B cell (primary cell): Measurements from ENCODE around the gene KIF4A. TPM values are rescaled to one million over a fixed set of nuclear protein-coding genes. Genes with fewer than 3 reads are reported as not detected.

Experiments
- ATAC-seq: fragments of 200-7000 bp; cut with Tn5 transposase; one replicate; pipeline ENCODE4 v1.10.0; 2021; ENCODE audit warnings: low read depth, mild to moderate bottlenecking, moderate number of reproducible peaks, moderate library complexity
- CTCF ChIA-PET: fragments of 350-600 bp; sonication (Branson Sonifier 250); formaldehyde crosslinking; loops from one replicate; lab custom pipeline; 2021; ENCODE audit warnings: antibody characterized with exemption, inconsistent platforms; lab: Charles Lee
- POLR2A ChIA-PET: fragments of 350-600 bp; sonication (Branson Sonifier 250); formaldehyde crosslinking; loops from one replicate; lab custom pipeline; 2021; ENCODE audit warnings: antibody characterized with exemption; lab: Charles Lee
- DNase-seq: peaks from one replicate; pipeline ENCODE4 v3.0.0; 2013
- H2AFZ ChIP-seq: 2 replicates; pipeline ENCODE4 v1.6.1; 2012; ENCODE audit warnings: mild to moderate bottlenecking, low read depth, low read length; ENCODE audit not compliant: insufficient read depth, poor library complexity, severe bottlenecking
- H3K27ac ChIP-seq, 2 donors: 1 replicate in 1 of 2; 2 replicates in 1 of 2; pipeline ENCODE4 v1.5.1; 2012 to 2013; ENCODE audit warnings: low read length in 2 of 2, mild to moderate bottlenecking in 2 of 2, moderate library complexity in 1 of 2
- H3K27me3 ChIP-seq, 4 experiments: fragments of 200-600 bp in 1 of 4; sonication (generic) in 1 of 4; replicated peaks in 1 of 4; 1 replicate in 2 of 4; 2 replicates in 2 of 4; pipeline versions ENCODE4 v1.6.1 to v1.7.0; 2013 to 2016; ENCODE audit warnings: low read length in 3 of 4, mild to moderate bottlenecking in 2 of 4, mixed read lengths in 1 of 4, moderate library complexity in 1 of 4; ENCODE audit not compliant: insufficient read depth in 4 of 4, control insufficient read depth in 3 of 4; ENCODE audit errors: control extremely low read depth in 1 of 4
- H3K36me3 ChIP-seq, 2 experiments: replicated peaks in 1 of 2; 1 replicate in 1 of 2; 2 replicates in 1 of 2; pipeline versions ENCODE4 v1.6.1 to v1.7.1; 2013; ENCODE audit warnings: low read length in 1 of 2; ENCODE audit not compliant: insufficient read depth in 2 of 2, control insufficient read depth in 1 of 2; ENCODE audit errors: control extremely low read depth in 1 of 2, extremely low read depth in 1 of 2
- H3K4me1 ChIP-seq, 2 donors: fragments of 200-600 bp in 1 of 2; sonication (generic) in 1 of 2; 1 replicate in 1 of 2; 2 replicates in 1 of 2; pipeline versions ENCODE4 v1.5.1 to v1.6.1; 2013 to 2017; ENCODE audit warnings: low read length in 2 of 2; ENCODE audit not compliant: control insufficient read depth in 2 of 2, insufficient read depth in 2 of 2
- H3K4me2 ChIP-seq: replicated peaks from 2 replicates; pipeline ENCODE3; 2012; ENCODE audit warnings: mild to moderate bottlenecking, low read depth, low read length; ENCODE audit not compliant: poor library complexity, severe bottlenecking
- H3K4me3 ChIP-seq, 5 experiments: fragments of 200-600 bp in 1 of 5; sonication (generic) in 1 of 5; 1 replicate in 3 of 5; 2 replicates in 2 of 5; pipeline versions ENCODE4 v1.5.1 to v1.7.0; 2011 to 2016; ENCODE audit warnings: low read length in 4 of 5, mild to moderate bottlenecking in 4 of 5, low read depth in 2 of 5, control low read depth in 1 of 5, moderate library complexity in 1 of 5; ENCODE audit not compliant: insufficient read depth in 1 of 5; ENCODE audit errors: control extremely low read depth in 1 of 5, extremely low read depth in 1 of 5
- H3K79me2 ChIP-seq: fragments of 200-600 bp; sonication (generic); one replicate; pipeline ENCODE4 v1.6.0; 2016; ENCODE audit warnings: low read length; ENCODE audit not compliant: control insufficient read depth, insufficient read depth
- H3K9ac ChIP-seq: fragments of 200-600 bp; sonication (generic); 2 replicates; pipeline ENCODE4 v1.6.1; 2017; ENCODE audit warnings: mild to moderate bottlenecking, low read length, moderate library complexity
- H3K9me3 ChIP-seq, 3 donors: one replicate each; pipeline versions ENCODE4 v1.6.1 to v1.7.1; 2013; ENCODE audit warnings: low read length in 2 of 3; ENCODE audit not compliant: control insufficient read depth in 2 of 3, insufficient read depth in 1 of 3; ENCODE audit errors: control extremely low read depth in 1 of 3
- H4K20me1 ChIP-seq: 2 replicates; pipeline ENCODE4 v1.6.0; 2012; ENCODE audit warnings: mild to moderate bottlenecking, low read length; ENCODE audit not compliant: insufficient read depth, control insufficient read depth, poor library complexity, severe bottlenecking
- H3K27ac Mint-ChIP-seq: one replicate; pipeline ENCODE4 v1.8.0; 2021; ENCODE audit warnings: mixed read lengths
- H3K27me3 Mint-ChIP-seq: one replicate; pipeline ENCODE4 v1.8.0; 2021; ENCODE audit warnings: mixed read lengths
- H3K4me1 Mint-ChIP-seq: one replicate; pipeline ENCODE4 v1.8.0; 2021; ENCODE audit warnings: mixed read lengths
- H3K4me3 Mint-ChIP-seq: one replicate; pipeline ENCODE4 v1.8.0; 2021; ENCODE audit warnings: mixed read lengths
- H3K9me3 Mint-ChIP-seq: one replicate; pipeline ENCODE4 v1.8.0; 2022; ENCODE audit warnings: mixed read lengths; ENCODE audit not compliant: insufficient read depth
- CTCF ChIP-seq: fragments of 200-600 bp; IDR thresholded peaks from one replicate; pipeline ENCODE4 v1.8.0; 2022; ENCODE audit warnings: antibody characterized with exemption, mild to moderate bottlenecking
- EZH2 ChIP-seq: IDR thresholded peaks from 2 replicates; pipeline ENCODE4 v1.6.1; 2012; ENCODE audit warnings: borderline replicate concordance, low read depth, mild to moderate bottlenecking, moderate library complexity, low read length; ENCODE audit not compliant: insufficient read depth, poor library complexity, severe bottlenecking
- WGBS: methylation state at CpG from one replicate; pipeline ENCODE4 v1.1.5; 2013; ENCODE audit warnings: missing lambda C conversion rate; ENCODE audit not compliant: insufficient coverage; 5-methylcytosine and 5-hydroxymethylcytosine counted together
- intact Hi-C: fragments of 100-400 bp; cut with micrococcal nuclease; formaldehyde crosslinking; loops from one replicate; pipeline ENCODE4 v1.10.0; 2022
- polyA plus RNA-seq: library from polyadenylated mRNA; depleted of rRNA; stranded (reverse); fragments of >200 nt; gene quantifications from 2 replicates; pipeline ENCODE4 v1.2.3, GENCODE V29; 2012
- total RNA-seq, 2 donors: library from RNA; stranded (reverse); fragments of 120-200 nt in 1 of 2; gene quantifications; 1 replicate in 1 of 2; 2 replicates in 1 of 2; pipeline versions ENCODE4 v1.2.3 to v1.2.4, GENCODE V29; 2013 to 2022

The KIF4A gene
- total and polyA plus RNA-seq, 2 donors (not counting 1 experiment from before 2014, with no cell fraction given), result 0.06 to 0.07 TPM

GRCh38 chrX:70279081-70279480 is 10.8 kb upstream of the KIF4A start:
- WGBS, result no CpG with 5 or more reads among the region's 3 CpGs
- no peaks in the 10 kb centered on the region for H3K27me3 Mint-ChIP-seq
- DNase-seq (no peak), ATAC-seq (no peak)
- intact Hi-C loops, result no loop called here
- TF ChIP-seq CTCF (no peak), EZH2 (no peak)
- no peaks in the 10 kb centered on the region for H3K27me3 ChIP-seq
- no peaks in the 10 kb centered on the region for H3K9me3 ChIP-seq
- H3K27ac Mint-ChIP-seq, result no peak overlapping the region
- H3K4me1 Mint-ChIP-seq, result no peaks in the 10 kb centered on the region
- H4K20me1 ChIP-seq, result no peaks in the 10 kb centered on the region
- H3K4me2 ChIP-seq, result no peak overlapping the region
- POLR2A ChIA-PET, result no interaction called here
- H3K4me3 ChIP-seq, result no peak overlapping the region
- no peak overlapping the region for H2AFZ ChIP-seq
- H3K27ac ChIP-seq, result no peak overlapping the region
- H3K9me3 Mint-ChIP-seq, result no peaks in the 10 kb centered on the region
- H3K9ac ChIP-seq, result no peak overlapping the region
- peaks cover 0 to 3% of the 10 kb centered on the region in 2 experiments for H3K36me3 ChIP-seq
- no peaks in the 10 kb centered on the region for H3K79me2 ChIP-seq
- CTCF ChIA-PET, result no interaction called here
- no peaks in the 10 kb centered on the region for H3K4me1 ChIP-seq
- H3K4me3 Mint-ChIP-seq, result no peak overlapping the region

- no peak overlapping the region for H3K9ac ChIP-seq
- TF ChIP-seq CTCF (no peak), EZH2 (no peak)
- no peaks in the 10 kb centered on the region for H4K20me1 ChIP-seq
- H3K27ac Mint-ChIP-seq, result no peak overlapping the region
- no peak overlapping the region for H3K4me2 ChIP-seq
- no peaks in the 10 kb centered on the region for H3K79me2 ChIP-seq
- CTCF ChIA-PET, result no interaction called here
- ATAC-seq, result no peak
- H3K27ac ChIP-seq, result no peak overlapping the region
- WGBS, result 100% methylated on average over 3 of the region's 3 CpGs
- intact Hi-C loops, result loop anchor here (10.0 kb wide), 1 partner anchor 146 kb away; the partner anchor contains the start of gene IGBP1
- no peaks in the 10 kb centered on the region for H3K9me3 Mint-ChIP-seq
- no peaks in the 10 kb centered on the region for H3K4me1 Mint-ChIP-seq
- H2AFZ ChIP-seq, result no peak overlapping the region
- H3K27me3 Mint-ChIP-seq, result no peaks in the 10 kb centered on the region
- peaks cover 0 to 3% of the 10 kb centered on the region in 2 experiments for H3K36me3 ChIP-seq
- H3K9me3 ChIP-seq, result no peaks in the 10 kb centered on the region
- H3K27me3 ChIP-seq, result no peaks in the 10 kb centered on the region
- no peaks in the 10 kb centered on the region for H3K4me1 ChIP-seq
- H3K4me3 ChIP-seq, result no peak overlapping the region
- POLR2A ChIA-PET, result no interaction called here
- DNase-seq, result no peak
- H3K4me3 Mint-ChIP-seq, result no peak overlapping the region
Measured at GRCh38 chrX:70280573-70280972, 9.3 kb upstream of the KIF4A start.
